GM18868 (cell line): ENCODE results near the gene CYB5RL.
"Not testable (repeated sequence)": the region's sequence is repeated elsewhere in the genome, so short reads cannot be mapped to it uniquely, and the experiment has no call there.

Experiments used
- ATAC-seq: cut with Tn5 transposase; IDR thresholded peaks from one replicate; pipeline ENCODE4 v1.9.1; 2021; ENCODE audit warnings: mild to moderate bottlenecking, moderate library complexity; ENCODE audit not compliant: unreplicated experiment

CYB5RL gene

GRCh38 chr1:54227091-54227602 lies 27.3 kb upstream of the CYB5RL start:
- ATAC-seq, result no peak

- ATAC-seq, result no peak
Measured at GRCh38 chr1:54225986-54226559, 26.2 kb upstream of the CYB5RL start.

- ATAC-seq, result no peak
Measured at GRCh38 chr1:54225378-54225777, 25.5 kb upstream of the CYB5RL start.

- no peak for ATAC-seq
Measured at GRCh38 chr1:54224233-54224632, 24.4 kb upstream of the CYB5RL start.

- no peak for ATAC-seq
Measured at GRCh38 chr1:54223441-54224202, 23.8 kb upstream of the CYB5RL start.

GRCh38 chr1:54222711-54223110 lies 22.9 kb upstream of the CYB5RL start:
- no peak for ATAC-seq

GRCh38 chr1:54221867-54222484 lies 22.1 kb upstream of the CYB5RL start:
- ATAC-seq, result no peak

- no peak for ATAC-seq
Measured at GRCh38 chr1:54221113-54221834, 21.4 kb upstream of the CYB5RL start.

GRCh38 chr1:54220004-54220811 lies 20.4 kb upstream of the CYB5RL start:
- ATAC-seq, result no peak

GRCh38 chr1:54219688-54220003 lies 19.8 kb upstream of the CYB5RL start:
- no peak for ATAC-seq

GRCh38 chr1:54218883-54219687 lies 19.3 kb upstream of the CYB5RL start:
- ATAC-seq, result no peak

GRCh38 chr1:54215523-54215922 lies 15.7 kb upstream of the CYB5RL start:
- no peak for ATAC-seq

GRCh38 chr1:54212872-54213271 lies 13.0 kb upstream of the CYB5RL start:
- no peak for ATAC-seq

- not testable (repeated sequence) for ATAC-seq
Measured at GRCh38 chr1:54207896-54208295, 8.1 kb upstream of the CYB5RL start.

- no peak for ATAC-seq
Measured at GRCh38 chr1:54207287-54207686, 7.5 kb upstream of the CYB5RL start.

- no peak for ATAC-seq
Measured at GRCh38 chr1:54204199-54204598, 4.4 kb upstream of the CYB5RL start.

- no peak for ATAC-seq
Measured at GRCh38 chr1:54200519-54200997, 728 bp upstream of the CYB5RL start.

- ATAC-seq, result no peak
Measured at GRCh38 chr1:54199151-54199764, 572 bp downstream of the CYB5RL start.

GRCh38 chr1:54193453-54193852 lies 6.4 kb downstream of the CYB5RL start:
- no peak for ATAC-seq
